Measurements from ENCODE around the gene ACTC1. TPM values are rescaled to one million over a fixed set of nuclear protein-coding genes. Genes with fewer than 3 reads are reported as not detected.
A peak's percentile ranks its signal among the peaks of the same experiment; 100 is the strongest.

Gene ACTC1
- total and polyA plus RNA-seq, 2 of the 13 experiments (the other 11 are each of a cell fraction or from before 2014, with no cell fraction given), result not detected

DNA sequence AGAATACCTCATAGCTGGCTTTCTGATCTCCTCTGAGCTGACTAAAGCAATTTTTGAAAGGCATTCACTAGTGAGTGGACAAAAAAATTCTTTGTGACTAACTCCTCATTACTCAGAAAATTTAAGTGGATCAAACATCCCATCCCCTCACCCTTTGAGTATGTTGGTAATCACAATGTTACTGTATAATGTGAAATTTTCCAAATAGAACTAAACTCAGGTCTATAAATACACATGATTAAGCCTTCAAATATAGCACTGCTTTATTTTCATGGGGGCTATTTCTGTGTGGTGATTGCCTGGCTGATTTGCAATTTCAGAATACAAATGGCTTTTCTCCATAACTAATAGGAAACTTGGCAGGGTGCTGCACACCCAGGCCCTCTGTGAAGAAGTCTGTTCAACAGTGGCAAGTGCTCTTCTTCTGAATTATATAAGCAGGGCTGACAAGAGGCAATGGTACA is 45.9 kb upstream of the ACTC1 start:
- Histone ChIP-seq H3K9ac (ENCODE audit: insufficient read depth, low read depth, low read length) (no peak overlapping the region), H2AFZ (ENCODE audit: low read length) (no peak overlapping the region), H3K9me3 (ENCODE audit: low read length) (no peaks in the 10 kb centered on the region), H3K27me3 (ENCODE audit: control insufficient read depth in 1 of 2, insufficient read depth in 2 of 2, low read length in 2 of 2) (no peaks in the 10 kb centered on the region), H3K4me1 (ENCODE audit: insufficient read depth, low read length) (no peaks in the 10 kb centered on the region), H4K20me1 (ENCODE audit: insufficient read depth, low read length) (no peaks in the 10 kb centered on the region), H3K27ac (ENCODE audit: extremely low read length, insufficient read depth, low read length) (no peak overlapping the region), H3K4me3 (replicated peaks in 1 of 3; ENCODE audit: insufficient read depth in 1 of 3, low read depth in 2 of 3, low read length in 3 of 3) (no peak overlapping the region), H3K79me2 (ENCODE audit: insufficient read depth, low read length) (no peaks in the 10 kb centered on the region), H3K4me2 (ENCODE audit: low read depth, low read length) (no peak overlapping the region), H3K36me3 (replicated peaks in 1 of 2; ENCODE audit: control insufficient read depth in 1 of 2, insufficient read depth in 2 of 2, low read length in 2 of 2) (no peaks in the 10 kb centered on the region)
- ChIA-PET CTCF (ENCODE audit: low intra/inter-chr PET ratio, low total read pairs) (no interaction called here), POLR2A (no interaction called here)
- no peak for ATAC-seq
- no peak for DNase-seq (ENCODE audit: low spot score)
- no TSS peak for BruUV-seq (replicated peaks)
- intact Hi-C loops (cut with micrococcal nuclease; ENCODE audit: unreplicated experiment) (no loop called here), in situ Hi-C loops (cut with HindIII; ENCODE audit: extremely low pct_ligation_motif_present, low pct_unique_long_range_greater_than_20kb) (no loop called here)
- no peak for TF ChIP-seq REPIN1 (CRISPR knock-in tag; IDR thresholded peaks at IDR 0.05; ENCODE audit: borderline replicate concordance, low read depth)
- no peak for TF ChIP-seq THAP11 (CRISPR knock-in tag; IDR thresholded peaks at IDR 0.05)
- no peak for FAIRE-seq

DNA sequence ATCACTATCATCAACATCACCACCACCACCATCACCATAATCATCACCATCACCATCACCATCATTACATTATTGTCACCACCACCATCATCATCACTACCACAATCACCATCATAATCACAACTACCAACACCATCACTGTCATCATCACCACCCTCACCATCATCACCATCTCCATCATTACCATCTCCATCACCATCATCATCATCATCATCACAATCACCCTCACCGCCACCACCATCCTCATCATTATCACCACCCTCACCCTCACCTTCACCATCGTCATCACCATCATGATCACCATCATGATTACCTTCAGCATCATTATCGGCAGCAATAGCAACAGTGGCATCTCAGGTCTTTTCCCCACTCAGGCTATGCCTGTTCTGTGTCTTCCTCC is 42.9 kb upstream of the ACTC1 start:
- Histone ChIP-seq H3K9ac (ENCODE audit: insufficient read depth, low read depth, low read length) (no peak overlapping the region), H3K27me3 (ENCODE audit: control insufficient read depth in 1 of 2, insufficient read depth in 2 of 2, low read length in 2 of 2) (no peaks in the 10 kb centered on the region), H4K20me1 (ENCODE audit: insufficient read depth, low read length) (no peaks in the 10 kb centered on the region), H3K4me2 (ENCODE audit: low read depth, low read length) (no peak overlapping the region), H2AFZ (ENCODE audit: low read length) (no peak overlapping the region), H3K4me3 (replicated peaks in 1 of 3; ENCODE audit: insufficient read depth in 1 of 3, low read depth in 2 of 3, low read length in 3 of 3) (no peak overlapping the region), H3K79me2 (ENCODE audit: insufficient read depth, low read length) (no peaks in the 10 kb centered on the region), H3K27ac (ENCODE audit: extremely low read length, insufficient read depth, low read length) (no peak overlapping the region), H3K36me3 (replicated peaks in 1 of 2; ENCODE audit: control insufficient read depth in 1 of 2, insufficient read depth in 2 of 2, low read length in 2 of 2) (no peaks in the 10 kb centered on the region), H3K4me1 (ENCODE audit: insufficient read depth, low read length) (no peaks in the 10 kb centered on the region), H3K9me3 (ENCODE audit: low read length) (no peaks in the 10 kb centered on the region)
- WGBS (ENCODE audit: low lambda C conversion rate), result 17% methylated on average over 3 of the region's 3 CpGs
- DNase-seq (ENCODE audit: low spot score), result no peak
- CTCF ChIA-PET (ENCODE audit: low intra/inter-chr PET ratio, low total read pairs), result no interaction called here
- TF ChIP-seq, protein P1, sequence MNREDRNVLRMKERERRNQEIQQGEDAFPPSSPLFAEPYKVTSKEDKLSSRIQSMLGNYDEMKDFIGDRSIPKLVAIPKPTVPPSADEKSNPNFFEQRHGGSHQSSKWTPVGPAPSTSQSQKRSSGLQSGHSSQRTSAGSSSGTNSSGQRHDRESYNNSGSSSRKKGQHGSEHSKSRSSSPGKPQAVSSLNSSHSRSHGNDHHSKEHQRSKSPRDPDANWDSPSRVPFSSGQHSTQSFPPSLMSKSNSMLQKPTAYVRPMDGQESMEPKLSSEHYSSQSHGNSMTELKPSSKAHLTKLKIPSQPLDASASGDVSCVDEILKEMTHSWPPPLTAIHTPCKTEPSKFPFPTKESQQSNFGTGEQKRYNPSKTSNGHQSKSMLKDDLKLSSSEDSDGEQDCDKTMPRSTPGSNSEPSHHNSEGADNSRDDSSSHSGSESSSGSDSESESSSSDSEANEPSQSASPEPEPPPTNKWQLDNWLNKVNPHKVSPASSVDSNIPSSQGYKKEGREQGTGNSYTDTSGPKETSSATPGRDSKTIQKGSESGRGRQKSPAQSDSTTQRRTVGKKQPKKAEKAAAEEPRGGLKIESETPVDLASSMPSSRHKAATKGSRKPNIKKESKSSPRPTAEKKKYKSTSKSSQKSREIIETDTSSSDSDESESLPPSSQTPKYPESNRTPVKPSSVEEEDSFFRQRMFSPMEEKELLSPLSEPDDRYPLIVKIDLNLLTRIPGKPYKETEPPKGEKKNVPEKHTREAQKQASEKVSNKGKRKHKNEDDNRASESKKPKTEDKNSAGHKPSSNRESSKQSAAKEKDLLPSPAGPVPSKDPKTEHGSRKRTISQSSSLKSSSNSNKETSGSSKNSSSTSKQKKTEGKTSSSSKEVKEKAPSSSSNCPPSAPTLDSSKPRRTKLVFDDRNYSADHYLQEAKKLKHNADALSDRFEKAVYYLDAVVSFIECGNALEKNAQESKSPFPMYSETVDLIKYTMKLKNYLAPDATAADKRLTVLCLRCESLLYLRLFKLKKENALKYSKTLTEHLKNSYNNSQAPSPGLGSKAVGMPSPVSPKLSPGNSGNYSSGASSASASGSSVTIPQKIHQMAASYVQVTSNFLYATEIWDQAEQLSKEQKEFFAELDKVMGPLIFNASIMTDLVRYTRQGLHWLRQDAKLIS (CRISPR knock-in tag; IDR thresholded peaks at IDR 0.05), result no peak
- TF ChIP-seq LCORL (IDR thresholded peaks at IDR 0.05) (0 out of 2 replicates have a peak, but pooled peaks have one; percentile 20), LCORL (CRISPR knock-in tag; IDR thresholded peaks at IDR 0.05) (no peak), HMG20B (CRISPR knock-in tag; conservative IDR thresholded peaks at IDR 0.05) (no peak), ZSCAN25 (CRISPR knock-in tag; IDR thresholded peaks at IDR 0.05) (no peak), ZNF10 (CRISPR knock-in tag; IDR thresholded peaks at IDR 0.05; ENCODE audit: borderline replicate concordance, low read depth) (no peak), HMGA1 (CRISPR knock-in tag; conservative IDR thresholded peaks at IDR 0.05) (no peak), CREB1 (IDR thresholded peaks at IDR 0.05) (peak; percentile 96), CREB1 (CRISPR knock-in tag; IDR thresholded peaks at IDR 0.05) (no peak), SAP130 (CRISPR knock-in tag; IDR thresholded peaks at IDR 0.05; ENCODE audit: low read depth) (no peak), ZNF251 (CRISPR knock-in tag; IDR thresholded peaks at IDR 0.05) (no peak), JARID2 (CRISPR knock-in tag; IDR thresholded peaks at IDR 0.05; ENCODE audit: insufficient replicate concordance) (no peak), SCMH1 (CRISPR knock-in tag; IDR thresholded peaks at IDR 0.05; ENCODE audit: borderline replicate concordance) (no peak)
- TF ChIP-seq, protein P2, sequence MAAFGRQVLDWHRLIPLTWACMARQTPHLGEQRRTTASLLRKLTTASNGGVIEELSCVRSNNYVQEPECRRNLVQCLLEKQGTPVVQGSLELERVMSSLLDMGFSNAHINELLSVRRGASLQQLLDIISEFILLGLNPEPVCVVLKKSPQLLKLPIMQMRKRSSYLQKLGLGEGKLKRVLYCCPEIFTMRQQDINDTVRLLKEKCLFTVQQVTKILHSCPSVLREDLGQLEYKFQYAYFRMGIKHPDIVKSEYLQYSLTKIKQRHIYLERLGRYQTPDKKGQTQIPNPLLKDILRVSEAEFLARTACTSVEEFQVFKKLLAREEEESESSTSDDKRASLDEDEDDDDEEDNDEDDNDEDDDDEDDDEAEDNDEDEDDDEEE (CRISPR knock-in tag; IDR thresholded peaks at IDR 0.05), result no peak
- POLR2A ChIA-PET, result no interaction called here
- FAIRE-seq, result no peak
- ATAC-seq, result no peak
- in situ Hi-C loops (cut with HindIII; ENCODE audit: extremely low pct_ligation_motif_present, low pct_unique_long_range_greater_than_20kb) (no loop called here), intact Hi-C loops (cut with micrococcal nuclease; ENCODE audit: unreplicated experiment) (no loop called here)
- BruUV-seq (replicated peaks), result no TSS peak

All from HepG2 (cell line).